HG03469 (cell line): ENCODE data around the gene JADE1.

Experiments
- ATAC-seq: cut with Tn5 transposase; IDR thresholded peaks from one replicate; pipeline ENCODE4 v1.9.1; 2021; ENCODE audit warnings: mild to moderate bottlenecking, moderate library complexity, moderate number of reproducible peaks; ENCODE audit not compliant: unreplicated experiment

JADE1 gene

DNA sequence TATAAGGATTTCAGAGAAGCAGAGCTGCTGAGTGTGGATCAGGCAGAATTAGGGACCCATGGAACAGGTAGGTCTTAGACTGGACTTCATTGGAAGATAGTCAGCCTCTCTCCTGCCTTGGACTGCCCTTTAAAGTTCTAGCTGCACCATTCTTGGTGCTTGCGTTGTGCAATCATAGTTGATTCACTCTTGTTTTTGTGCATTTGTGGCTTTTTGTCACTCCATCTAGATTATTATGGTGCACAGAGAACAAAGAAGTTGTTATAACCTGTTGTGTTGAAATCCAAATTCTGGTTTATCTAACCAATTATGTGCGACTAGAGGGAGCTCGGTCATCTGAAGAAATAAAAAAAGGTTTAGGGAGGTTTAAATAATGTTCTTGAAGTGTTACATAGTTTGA lies 59.3 kb downstream of the JADE1 start:
- ATAC-seq = no peak

DNA sequence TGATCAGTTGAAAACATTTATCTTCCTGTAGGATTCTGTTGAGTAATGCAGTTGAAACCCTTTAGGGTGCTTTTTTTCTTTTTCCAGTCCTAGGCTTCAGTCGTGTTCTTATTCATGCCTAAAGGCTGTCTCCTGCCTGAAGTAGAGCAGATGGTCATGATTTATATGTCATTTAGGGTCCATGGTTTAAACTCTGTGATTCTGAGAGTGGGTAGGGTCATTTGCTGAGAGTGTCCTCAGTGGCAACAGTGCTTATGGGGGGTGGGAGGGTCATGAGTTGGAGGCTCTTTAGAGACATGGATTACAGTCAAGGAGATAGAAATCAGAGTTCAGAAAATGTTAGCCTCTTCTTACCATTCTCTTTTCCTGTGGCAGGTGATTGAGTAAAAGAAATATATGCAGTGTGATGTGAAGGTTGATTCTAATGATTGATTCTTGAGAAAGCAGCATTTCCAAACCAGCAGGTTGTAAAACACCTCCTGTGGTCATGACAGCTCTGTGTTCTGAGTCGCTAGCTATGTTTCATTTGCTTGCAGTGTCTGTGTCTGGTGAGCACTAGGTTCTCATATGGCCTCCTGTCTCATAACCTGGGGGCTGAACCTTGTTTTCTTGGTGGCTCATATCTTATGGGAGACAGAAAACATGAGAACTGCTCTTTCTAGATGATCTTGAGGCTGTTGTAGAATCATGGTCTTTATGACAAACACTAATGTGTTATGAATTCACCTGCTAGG lies 60.4 kb downstream of the JADE1 start:
- no peak for ATAC-seq

DNA sequence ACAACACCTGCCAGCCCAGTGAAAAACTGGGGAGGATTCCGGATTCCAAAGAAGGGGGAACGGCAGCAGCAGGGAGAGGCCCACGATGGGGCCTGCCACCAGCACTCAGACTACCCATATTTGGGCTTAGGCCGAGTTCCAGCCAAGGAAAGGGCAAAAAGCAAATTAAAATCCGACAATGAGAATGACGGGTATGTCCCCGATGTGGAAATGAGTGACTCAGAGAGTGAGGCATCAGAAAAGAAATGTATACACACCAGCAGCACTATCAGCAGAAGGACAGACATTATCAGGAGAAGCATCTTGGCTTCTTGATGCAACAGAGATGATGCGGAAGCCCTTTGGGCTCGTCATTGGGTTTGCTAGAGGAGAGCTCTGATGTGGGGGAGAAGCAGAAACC lies 62.4 kb downstream of the JADE1 start:
- ATAC-seq = no peak

DNA sequence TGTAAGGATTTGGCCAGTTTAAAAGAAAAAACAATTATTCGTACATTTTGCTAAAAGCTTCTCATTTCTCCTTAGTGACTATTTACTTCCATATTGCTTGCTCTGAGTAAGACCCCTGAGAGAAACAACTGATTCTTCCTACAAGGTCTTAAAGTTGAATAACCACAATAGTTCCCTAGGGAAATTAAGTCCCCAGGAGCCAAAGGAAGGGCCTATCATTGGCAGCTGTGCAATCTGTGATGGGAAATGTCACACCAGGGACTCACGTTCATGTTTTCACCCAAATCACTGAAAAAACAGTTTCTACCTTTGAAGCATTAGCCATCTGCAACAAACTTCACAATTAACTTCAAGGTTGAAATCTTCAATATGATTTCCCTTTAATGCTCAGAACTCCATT lies 66.7 kb downstream of the JADE1 start:
- no peak for ATAC-seq

DNA sequence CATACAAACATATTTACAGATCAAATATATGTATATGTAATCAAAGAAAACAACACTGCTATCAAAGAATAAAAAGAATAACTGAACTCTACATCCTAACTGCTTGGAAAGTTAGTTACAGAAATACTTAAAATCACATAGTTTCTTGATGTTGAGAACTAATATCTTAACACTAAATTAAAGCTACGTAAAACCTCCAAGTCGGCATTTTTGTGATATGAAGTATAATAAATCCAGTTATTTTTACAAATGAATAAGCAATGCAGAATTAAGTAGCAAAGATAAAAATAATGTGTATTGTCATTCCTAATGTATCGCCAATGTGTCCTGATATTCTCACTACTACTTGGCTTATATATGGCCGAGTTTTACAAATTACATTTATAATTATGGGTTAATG lies 68.4 kb downstream of the JADE1 start:
- no peak for ATAC-seq

DNA sequence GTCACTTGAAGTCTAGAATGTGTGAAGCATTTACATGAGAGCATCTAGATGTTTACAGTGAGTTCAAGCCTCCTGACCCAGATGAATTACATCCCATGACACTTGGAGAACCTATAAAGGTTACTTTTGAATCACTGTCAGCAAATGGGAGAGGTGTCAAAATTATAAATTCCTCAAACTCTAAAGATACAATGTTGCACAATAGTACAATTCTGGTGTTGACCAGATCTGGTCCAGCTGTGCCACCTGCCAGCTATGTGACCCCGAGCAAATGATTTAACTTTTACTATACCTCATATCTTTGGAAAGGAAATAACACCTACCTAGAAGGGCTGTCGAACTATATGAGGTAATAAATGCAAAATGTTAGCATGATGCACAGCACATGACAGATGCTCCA lies 69.8 kb downstream of the JADE1 start:
- no peak for ATAC-seq

DNA sequence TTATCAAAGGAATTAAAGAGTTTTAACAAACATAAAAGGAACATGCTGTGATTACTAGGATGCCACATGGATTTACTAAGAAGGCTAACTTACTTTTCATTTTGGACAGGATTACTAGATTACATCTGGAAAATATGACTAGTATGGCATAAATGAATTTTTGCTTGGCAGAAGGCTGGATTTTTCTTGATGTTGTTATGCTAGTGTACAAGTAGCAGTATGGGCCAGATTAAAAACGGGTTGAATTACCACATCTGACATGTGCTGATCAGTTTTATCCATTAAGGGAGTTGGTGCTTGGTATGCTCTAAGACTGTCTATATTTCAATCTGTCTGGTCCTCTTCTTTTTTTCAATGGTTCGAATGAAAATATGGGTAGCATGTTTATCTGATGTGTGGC lies 70.5 kb downstream of the JADE1 start:
- ATAC-seq = no peak

DNA sequence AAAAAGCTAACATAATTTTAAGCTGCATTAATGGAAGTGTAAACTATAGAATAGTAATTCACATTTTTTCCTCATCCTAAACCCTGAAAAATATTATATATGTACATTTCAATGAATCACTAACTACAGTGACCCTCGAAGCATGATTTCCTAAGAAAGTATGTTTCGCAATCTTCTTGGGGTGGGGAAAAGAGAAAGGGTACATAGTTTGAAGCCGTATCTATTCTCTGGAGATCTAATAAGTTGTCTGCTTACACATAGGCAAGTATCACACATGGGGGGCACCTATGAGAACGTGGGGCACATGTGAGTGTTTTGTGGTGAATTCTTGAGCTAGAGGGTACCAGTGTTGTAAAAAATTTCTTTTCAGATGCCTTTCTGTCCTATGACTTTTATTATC lies 71.2 kb downstream of the JADE1 start:
- ATAC-seq = no peak

DNA sequence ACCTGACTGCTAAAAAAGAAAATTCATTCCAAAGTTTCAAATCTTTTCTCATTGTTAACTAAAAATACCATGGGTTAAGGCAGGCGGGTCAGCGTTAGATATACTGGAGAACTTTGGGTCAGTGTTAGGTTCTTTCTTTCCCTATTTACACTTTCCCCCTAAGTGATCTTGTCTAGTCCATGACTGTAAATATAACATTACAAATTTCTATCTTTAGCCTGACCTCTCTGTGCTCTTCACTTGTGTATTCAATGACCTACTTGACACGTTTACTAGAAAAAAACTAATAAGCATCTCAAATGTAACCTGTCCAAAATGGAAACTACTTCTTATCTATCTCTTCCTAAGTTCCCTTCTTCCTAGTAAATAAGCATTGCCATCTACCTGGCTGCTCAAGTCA lies 95.3 kb downstream of the JADE1 start:
- no peak for ATAC-seq

DNA sequence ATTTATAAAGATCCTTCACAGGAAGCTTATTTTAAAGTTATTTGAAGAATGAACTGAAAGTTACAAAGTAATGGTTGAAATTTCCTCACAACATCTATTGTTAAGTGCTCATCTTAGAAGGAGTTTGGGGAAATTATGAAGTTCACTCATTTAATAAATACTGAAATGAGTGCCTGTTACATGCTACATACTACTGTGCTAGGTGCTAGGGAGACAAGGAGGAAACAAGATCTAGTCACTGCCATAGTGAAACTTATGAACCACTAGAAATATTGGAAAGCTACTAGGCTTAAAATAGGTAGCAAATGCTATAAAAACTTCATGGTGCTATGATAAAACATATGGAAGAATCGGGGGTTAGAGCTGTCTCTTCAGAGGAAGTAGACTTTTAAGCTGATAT lies 97.1 kb downstream of the JADE1 start:
- ATAC-seq = no peak

DNA sequence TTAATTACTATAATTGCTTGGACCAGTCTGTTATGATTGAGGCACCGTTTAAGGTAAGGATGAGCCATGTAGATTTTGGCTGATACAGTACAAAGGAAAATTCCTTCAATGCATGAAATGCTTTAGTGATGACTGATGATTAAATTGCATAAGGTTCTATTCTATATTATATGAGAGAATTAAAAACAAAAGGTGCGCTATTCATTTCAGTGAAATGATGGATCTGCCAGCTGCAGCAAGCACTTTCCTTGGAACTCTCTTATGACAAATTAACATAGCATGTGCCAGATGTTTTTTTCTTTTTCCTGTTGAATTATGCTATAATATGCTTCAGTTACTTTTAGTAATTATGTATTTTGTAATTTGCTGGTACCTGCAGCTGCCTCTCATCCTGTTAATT lies 98.5 kb downstream of the JADE1 start:
- ATAC-seq = no peak

DNA sequence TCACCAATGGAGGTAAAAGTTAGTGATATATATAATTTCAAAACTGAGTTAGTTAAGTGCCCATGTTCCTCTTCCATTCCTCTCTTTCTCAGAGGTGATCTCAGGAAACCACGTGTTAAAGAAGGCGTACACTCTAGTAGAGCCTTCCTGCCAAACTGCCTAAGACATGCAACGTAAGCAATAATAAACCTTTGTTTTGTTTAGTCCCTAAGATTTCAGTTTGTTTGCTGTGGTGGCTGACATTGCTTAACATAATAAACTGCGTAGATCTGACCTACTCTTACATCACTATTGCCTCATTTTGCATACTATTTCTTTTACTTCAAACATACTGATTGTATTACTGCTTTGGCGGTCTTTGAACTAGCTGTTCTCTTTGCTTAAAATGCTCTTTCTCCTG lies 99.2 kb downstream of the JADE1 start:
- ATAC-seq = no peak

DNA sequence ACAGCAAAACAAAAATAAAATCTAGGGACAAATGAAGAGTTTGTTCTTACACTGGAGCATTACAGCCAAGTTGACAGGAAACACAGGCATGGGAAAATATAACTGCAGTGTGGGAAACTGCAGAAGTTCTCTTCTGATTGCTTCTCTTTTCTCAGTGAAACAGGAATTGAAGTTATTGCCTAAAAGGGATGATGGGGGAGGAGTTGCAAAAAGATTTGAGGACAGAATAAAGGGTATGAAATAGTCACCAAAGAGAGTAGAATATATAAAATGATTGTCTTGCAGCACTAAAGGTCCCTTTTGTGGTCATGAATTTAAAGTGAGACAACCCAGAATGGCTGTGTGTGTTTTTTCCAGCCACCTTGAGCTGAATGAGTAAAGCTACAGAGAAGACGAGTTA lies 103.7 kb downstream of the JADE1 start:
- ATAC-seq = no peak

DNA sequence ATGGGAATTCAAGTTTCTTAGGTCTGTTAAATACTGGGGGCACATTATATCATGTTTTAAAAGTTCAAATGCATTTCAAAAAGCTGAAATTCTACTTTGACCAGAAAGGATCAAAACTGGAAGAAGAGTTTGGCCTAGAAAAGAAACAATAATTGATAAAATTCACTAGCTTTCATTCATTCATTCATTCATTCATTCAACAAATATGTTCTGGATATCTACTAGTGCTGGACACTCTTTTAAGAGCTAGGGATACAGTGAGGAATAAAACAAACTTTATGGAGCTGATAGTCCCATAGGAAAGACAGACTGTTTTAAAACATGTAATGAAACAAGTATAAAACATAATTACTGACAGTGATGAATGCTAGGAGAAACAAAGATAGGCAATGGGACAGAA lies 106.0 kb downstream of the JADE1 start:
- no peak for ATAC-seq

DNA sequence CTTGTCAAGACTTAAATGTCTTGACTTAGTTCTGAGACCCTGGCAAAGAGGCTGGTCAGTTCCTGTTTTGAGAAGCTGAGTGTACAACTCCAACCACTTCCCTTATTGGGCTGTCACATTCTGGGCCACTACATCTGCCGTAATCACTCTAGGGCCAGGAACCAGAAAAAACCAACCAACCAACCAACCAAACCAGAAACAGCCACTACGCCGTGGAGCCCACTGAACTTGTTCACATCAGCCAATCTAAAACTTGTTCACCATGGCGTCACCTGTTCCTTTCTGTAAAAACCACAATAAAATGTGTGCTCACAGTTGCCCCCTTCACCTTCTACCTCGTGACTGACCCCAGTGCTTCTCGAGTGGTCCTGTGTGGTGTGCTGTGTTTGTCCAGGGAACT lies 107.3 kb downstream of the JADE1 start:
- peak; percentile 38 for ATAC-seq

DNA sequence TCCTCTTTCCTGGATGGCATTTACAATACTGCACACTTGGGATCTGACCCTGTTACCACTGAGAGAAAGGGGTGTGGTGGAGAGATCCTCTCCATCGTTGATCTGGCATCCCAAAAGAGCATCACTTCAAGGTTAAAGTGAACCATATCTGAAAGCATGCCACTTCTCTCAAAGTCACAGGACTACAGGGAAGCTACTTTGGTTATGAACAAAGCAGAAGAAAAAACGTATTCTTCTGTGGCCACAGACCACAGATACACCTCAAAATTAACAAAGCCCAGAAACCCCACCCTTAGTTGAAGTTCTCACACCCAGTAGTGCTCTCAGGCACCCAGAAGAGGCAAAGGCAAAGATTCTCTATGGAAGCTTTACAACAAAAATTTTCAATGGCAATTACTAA lies 108.3 kb downstream of the JADE1 start:
- ATAC-seq = peak; percentile 82

DNA sequence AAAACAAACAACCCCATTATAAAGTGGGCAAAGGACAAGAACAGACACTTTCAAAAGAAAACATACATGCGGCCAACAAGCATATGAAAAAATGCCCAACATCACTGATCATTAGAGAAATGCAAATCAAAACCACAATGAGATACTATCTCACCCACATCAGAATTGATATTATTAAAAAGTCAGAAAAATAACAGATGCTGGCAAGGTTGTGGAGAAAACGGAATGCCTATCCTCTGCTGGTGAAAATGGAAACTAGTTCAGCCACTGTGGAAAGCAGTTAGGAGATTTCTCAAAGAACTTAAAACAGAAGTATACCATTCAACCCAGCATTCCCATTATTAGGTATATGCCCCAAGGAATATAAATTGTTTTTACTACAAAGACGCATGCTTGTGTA lies 112.5 kb downstream of the JADE1 start:
- ATAC-seq = no peak
